ENCODE measurements around the gene PTPRK.

DNA sequence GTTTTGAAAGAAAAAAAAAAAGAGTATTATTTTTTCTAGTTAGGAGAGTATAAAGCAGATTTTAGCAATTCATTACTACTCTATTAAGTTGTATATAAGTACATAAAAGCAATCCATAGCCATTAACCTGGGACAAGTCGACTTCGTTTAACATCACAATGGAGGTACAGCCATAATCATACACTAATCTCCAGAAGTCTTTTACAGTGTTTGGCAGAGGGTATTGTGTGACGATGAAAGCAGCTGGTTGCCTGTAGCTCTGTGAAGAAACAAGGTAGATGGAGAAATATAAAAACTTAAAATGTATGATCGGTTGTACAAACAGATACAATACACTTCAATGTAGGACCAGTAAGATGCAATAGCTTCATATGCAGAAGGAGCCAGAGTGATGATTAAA, 543.6 kb downstream of the PTPRK start:
- TF ChIP-seq, protein P1, sequence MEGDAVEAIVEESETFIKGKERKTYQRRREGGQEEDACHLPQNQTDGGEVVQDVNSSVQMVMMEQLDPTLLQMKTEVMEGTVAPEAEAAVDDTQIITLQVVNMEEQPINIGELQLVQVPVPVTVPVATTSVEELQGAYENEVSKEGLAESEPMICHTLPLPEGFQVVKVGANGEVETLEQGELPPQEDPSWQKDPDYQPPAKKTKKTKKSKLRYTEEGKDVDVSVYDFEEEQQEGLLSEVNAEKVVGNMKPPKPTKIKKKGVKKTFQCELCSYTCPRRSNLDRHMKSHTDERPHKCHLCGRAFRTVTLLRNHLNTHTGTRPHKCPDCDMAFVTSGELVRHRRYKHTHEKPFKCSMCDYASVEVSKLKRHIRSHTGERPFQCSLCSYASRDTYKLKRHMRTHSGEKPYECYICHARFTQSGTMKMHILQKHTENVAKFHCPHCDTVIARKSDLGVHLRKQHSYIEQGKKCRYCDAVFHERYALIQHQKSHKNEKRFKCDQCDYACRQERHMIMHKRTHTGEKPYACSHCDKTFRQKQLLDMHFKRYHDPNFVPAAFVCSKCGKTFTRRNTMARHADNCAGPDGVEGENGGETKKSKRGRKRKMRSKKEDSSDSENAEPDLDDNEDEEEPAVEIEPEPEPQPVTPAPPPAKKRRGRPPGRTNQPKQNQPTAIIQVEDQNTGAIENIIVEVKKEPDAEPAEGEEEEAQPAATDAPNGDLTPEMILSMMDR (IDR thresholded peaks at IDR 0.05; ENCODE audit: low read length), result no peak
- TF ChIP-seq EZH2 (IDR thresholded peaks at IDR 0.05; ENCODE audit: borderline replicate concordance, low read length), result no peak
